Lung (tissue), 16 donors: ENCODE data around the gene ING4. TPM values are rescaled to one million over a fixed set of nuclear protein-coding genes. Genes with fewer than 3 reads are reported as not detected.
"Not testable (repeated sequence)": the region's sequence is repeated elsewhere in the genome, so short reads cannot be mapped to it uniquely, and the experiment has no call there.

Source experiments
- ATAC-seq: fragments of 200-7000 bp; cut with Tn5 transposase; one replicate; pipeline ENCODE4 v1.9.1; 2020; ENCODE audit warnings: moderate number of reproducible peaks; ENCODE audit not compliant: insufficient read depth, low FRiP score
- DNase-seq, 3 donors: peaks; one replicate each; pipeline ENCODE4 v3.0.0-alpha.2; 2013 to 2017
- H3K27ac ChIP-seq, 2 donors: one replicate each; pipeline ENCODE4 v1.5.1; 2013; ENCODE audit warnings: mild to moderate bottlenecking in 2 of 2, moderate library complexity in 2 of 2, control low read depth in 1 of 2, inconsistent platforms in 1 of 2, low read depth in 1 of 2, low read length in 1 of 2
- H3K27me3 ChIP-seq, 3 donors: one replicate each; pipeline ENCODE4 v1.5.1; 2013; ENCODE audit warnings: low read length in 2 of 3; ENCODE audit not compliant: control insufficient read depth in 3 of 3, insufficient read depth in 3 of 3
- H3K36me3 ChIP-seq, 4 donors: one replicate each; pipeline ENCODE4 v1.5.1; 2013; ENCODE audit warnings: low read length in 4 of 4, mild to moderate bottlenecking in 1 of 4, moderate library complexity in 1 of 4; ENCODE audit not compliant: control insufficient read depth in 4 of 4, insufficient read depth in 4 of 4
- H3K4me1 ChIP-seq, 5 donors: one replicate each; pipeline ENCODE4 v1.5.1; 2013; ENCODE audit warnings: low read length in 5 of 5, mild to moderate bottlenecking in 2 of 5, moderate library complexity in 1 of 5; ENCODE audit not compliant: control insufficient read depth in 5 of 5, insufficient read depth in 5 of 5
- H3K4me3 ChIP-seq: one replicate; pipeline ENCODE4 v1.5.1; 2013; ENCODE audit warnings: mild to moderate bottlenecking, control low read depth, moderate library complexity
- H3K9ac ChIP-seq, 2 donors: one replicate each; pipeline ENCODE4 v1.5.1; 2013; ENCODE audit warnings: low read length in 2 of 2, control low read depth in 1 of 2; ENCODE audit not compliant: insufficient read depth in 1 of 2
- H3K9me3 ChIP-seq, 4 donors: one replicate each; pipeline ENCODE4 v1.5.1; 2013; ENCODE audit warnings: low read length in 3 of 4, mild to moderate bottlenecking in 1 of 4, moderate library complexity in 1 of 4; ENCODE audit not compliant: control insufficient read depth in 4 of 4, insufficient read depth in 3 of 4
- WGBS, 2 donors: extraction: QIAGEN DNeasy Blood & Tissue Kit; methylation state at CpG; one replicate each; pipeline ENCODE4 v1.1.7; 2013; 5-methylcytosine and 5-hydroxymethylcytosine counted together
- long read RNA-seq, 5 donors: transcript quantifications; one replicate each; lab custom pipeline, GENCODE V29; 2026
- polyA plus RNA-seq, 2 donors: library from polyadenylated mRNA; stranded (reverse); fragments of 200-250 nt; gene quantifications; one replicate each; pipeline ENCODE4 v1.2.1, GENCODE V29; 2013
- total RNA-seq, 2 donors: library from RNA; depleted of rRNA in 1 of 2; stranded (reverse); fragments of >200 nt in 1 of 2; gene quantifications; one replicate each; pipeline ENCODE4 v1.2.1, GENCODE V29; 2014 to 2021
- TF ChIP-seq, protein P1 (sequence below): IDR thresholded peaks from 2 replicates; pipeline ENCODE4 v1.5.1; 2012; ENCODE audit warnings: mild to moderate bottlenecking; ENCODE audit errors: control extremely low read depth, extremely low read depth
- donor health status: control.
- donor health status: control.
- donor health status: Bipolar disorder and iron deficiency.
- donor health status: healthy.
- donor health status: DM: yes; HTN: yes; CAD: no.

Gene ING4
- 10 to 100 TPM; 22.4 to 74.3 TPM for total RNA-seq
- 10 to 100 TPM; 20.3 to 31.7 TPM for polyA plus RNA-seq
- long read RNA-seq, donor 1, transcript ING4-201 (8 exons, 1,709 nt) = minor isoform, 15 of 45 reads
- long read RNA-seq, donor 1, transcript ING4-202 (8 exons, 1,393 nt) = major isoform, 19 of 45 reads
- long read RNA-seq, donor 1, transcript ING4-207 (8 exons, 1,348 nt) = minor isoform, 7 of 45 reads
- long read RNA-seq, donor 1, partial matches to known transcripts = 0 of 45 reads
- long read RNA-seq, donor 1, other reads (novel, unspliced or antisense) = 0 of 45 reads
- long read RNA-seq, donor 2, transcript ING4-202 (8 exons, 1,393 nt) = major isoform, 6 of 11 reads
- long read RNA-seq, donor 2, partial matches to known transcripts = 0 of 11 reads
- long read RNA-seq, donor 2, other reads (novel, unspliced or antisense) = 0 of 11 reads
- long read RNA-seq, donor 3, transcript ING4-202 (8 exons, 1,393 nt) = minor isoform, 6 of 23 reads
- long read RNA-seq, donor 3, transcript ING4-201 (8 exons, 1,709 nt) = major isoform, 14 of 23 reads
- long read RNA-seq, donor 3, partial matches to known transcripts = 0 of 23 reads
- long read RNA-seq, donor 3, other reads (novel, unspliced or antisense) = 0 of 23 reads
- long read RNA-seq, donor 4, transcript ING4-202 (8 exons, 1,393 nt) = minor isoform, 6 of 20 reads
- long read RNA-seq, donor 4, transcript ING4-201 (8 exons, 1,709 nt) = major isoform, 7 of 20 reads
- long read RNA-seq, donor 4, partial matches to known transcripts = 0 of 20 reads
- long read RNA-seq, donor 4, other reads (novel, unspliced or antisense) = 0 of 20 reads
- long read RNA-seq, donor 5, transcript ING4-203 (8 exons, 741 nt) = minor isoform, 6 of 62 reads
- long read RNA-seq, donor 5, transcript ING4-202 (8 exons, 1,393 nt) = minor isoform, 16 of 62 reads
- long read RNA-seq, donor 5, transcript ING4-201 (8 exons, 1,709 nt) = major isoform, 23 of 62 reads
- long read RNA-seq, donor 5, partial matches to known transcripts = 5 of 62 reads
- long read RNA-seq, donor 5, other reads (novel, unspliced or antisense) = 0 of 62 reads

DNA sequence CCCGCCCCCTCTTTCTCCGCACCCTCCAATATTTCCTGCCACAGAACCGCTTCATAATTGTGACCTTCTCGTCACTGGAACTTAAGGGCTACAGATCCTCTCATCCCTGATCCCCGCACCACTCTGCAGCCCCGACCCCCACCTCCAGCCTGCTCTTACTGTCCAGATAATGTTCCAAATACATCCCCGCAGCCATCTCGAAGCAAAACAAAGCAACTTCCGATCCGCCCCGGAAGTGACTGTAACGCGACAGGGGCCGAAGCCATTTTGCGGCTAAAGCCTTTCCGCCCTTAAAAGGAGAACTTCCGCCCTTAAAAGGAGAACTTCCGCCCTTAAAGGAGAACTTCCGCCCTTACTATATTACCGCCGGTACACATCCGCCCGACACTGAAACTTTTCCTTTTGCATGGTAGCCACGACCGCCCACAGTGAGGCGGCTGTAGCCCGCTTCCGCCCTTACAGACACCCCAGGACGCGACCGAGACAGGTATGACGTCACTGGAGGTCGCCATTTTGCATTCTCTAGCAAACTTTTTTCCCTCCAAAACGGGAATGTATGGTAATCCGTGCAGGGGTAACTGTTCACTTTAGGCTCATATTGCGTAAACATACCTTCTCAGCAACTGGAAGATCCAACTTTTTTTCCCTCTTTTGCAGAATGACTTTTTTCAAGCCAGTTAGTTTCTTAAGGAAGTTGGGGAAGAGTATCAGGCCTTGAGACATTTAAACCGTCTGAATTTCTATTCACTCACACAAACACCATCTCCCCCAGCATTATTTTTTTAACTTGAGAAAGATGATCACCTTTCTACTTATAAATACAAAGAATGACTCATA, at the start of gene ING4:
Gene ING4 (minus strand): TSS at position 214 of the 837 bp plus-strand sequence. CDS start 18 bp downstream, at position 196.
- H3K27ac ChIP-seq = peak within 1 kb of the TSS; percentile 85 to 88
- ATAC-seq = peak; percentile 99

GRCh38 chr12:6708960-6709394, 46.1 kb upstream of the ING4 start:
- Histone ChIP-seq H3K4me3 (no peak overlapping the region), H3K36me3 (no peaks in the 10 kb centered on the region), H3K9ac (no peak overlapping the region), H3K9me3 (no peaks in the 10 kb centered on the region), H3K4me1 (no peaks in the 10 kb centered on the region), H3K27me3 (peaks cover 0 to 5% (median 3%) of the 10 kb centered on the region in 3 donors), H3K27ac (no peak overlapping the region)
- 66 to 78% methylated on average over 16 of the region's 16 CpGs for WGBS, 2 donors
- TF ChIP-seq, protein P1, sequence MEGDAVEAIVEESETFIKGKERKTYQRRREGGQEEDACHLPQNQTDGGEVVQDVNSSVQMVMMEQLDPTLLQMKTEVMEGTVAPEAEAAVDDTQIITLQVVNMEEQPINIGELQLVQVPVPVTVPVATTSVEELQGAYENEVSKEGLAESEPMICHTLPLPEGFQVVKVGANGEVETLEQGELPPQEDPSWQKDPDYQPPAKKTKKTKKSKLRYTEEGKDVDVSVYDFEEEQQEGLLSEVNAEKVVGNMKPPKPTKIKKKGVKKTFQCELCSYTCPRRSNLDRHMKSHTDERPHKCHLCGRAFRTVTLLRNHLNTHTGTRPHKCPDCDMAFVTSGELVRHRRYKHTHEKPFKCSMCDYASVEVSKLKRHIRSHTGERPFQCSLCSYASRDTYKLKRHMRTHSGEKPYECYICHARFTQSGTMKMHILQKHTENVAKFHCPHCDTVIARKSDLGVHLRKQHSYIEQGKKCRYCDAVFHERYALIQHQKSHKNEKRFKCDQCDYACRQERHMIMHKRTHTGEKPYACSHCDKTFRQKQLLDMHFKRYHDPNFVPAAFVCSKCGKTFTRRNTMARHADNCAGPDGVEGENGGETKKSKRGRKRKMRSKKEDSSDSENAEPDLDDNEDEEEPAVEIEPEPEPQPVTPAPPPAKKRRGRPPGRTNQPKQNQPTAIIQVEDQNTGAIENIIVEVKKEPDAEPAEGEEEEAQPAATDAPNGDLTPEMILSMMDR = no peak
- ATAC-seq (no peak), DNase-seq (no peak)

More for the DNA sequence above, at the start of gene ING4:
- Histone ChIP-seq H3K9ac (peak within 1 kb of the TSS; percentile 75 to 98), H3K36me3 (peaks cover 8 to 22% (median 13%) of the 10 kb centered on the region in 4 donors), H3K4me1 (peaks cover 0 to 11% (median 6%) of the 10 kb centered on the region in 5 donors), H3K9me3 (no peaks in the 10 kb centered on the region), H3K4me3 (peak within 1 kb of the TSS; percentile 87), H3K27me3 (no peaks in the 10 kb centered on the region)
- 2% methylated on average over 37 of the region's 37 CpGs for WGBS, 2 donors
- TF ChIP-seq, protein P1 = no peak
- peak; percentile 99 to 100 (median 100) for DNase-seq

DNA sequence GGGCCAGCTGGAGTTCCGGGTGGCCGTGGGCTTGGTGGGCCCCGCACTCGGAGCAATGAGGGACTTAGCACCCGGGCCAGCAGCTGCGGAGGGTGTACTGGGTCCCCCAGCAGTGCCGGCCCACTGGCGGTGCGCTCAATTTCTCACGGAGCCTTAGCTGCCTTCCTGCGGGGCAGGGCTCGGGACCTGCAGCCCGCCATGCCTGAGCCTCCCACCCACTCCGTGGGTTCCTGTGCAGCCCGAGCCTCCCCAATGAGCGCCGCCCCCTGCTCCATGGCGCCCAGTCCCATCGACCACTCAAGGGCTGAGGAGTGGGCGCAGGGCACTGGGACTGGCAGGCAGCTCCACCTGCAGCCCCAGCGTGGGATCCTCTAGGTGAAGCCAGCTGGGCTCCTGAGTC, 45.4 kb upstream of the ING4 start:
- not testable (repeated sequence) for H3K4me3 ChIP-seq, H3K27ac ChIP-seq, H3K9me3 ChIP-seq, H3K27me3 ChIP-seq, H3K4me1 ChIP-seq, ATAC-seq, H3K36me3 ChIP-seq, H3K9ac ChIP-seq, DNase-seq
- 90 to 95% methylated on average over 21 of the region's 21 CpGs for WGBS, 2 donors
